ENCODE results near the gene ZCCHC7.
"Not testable (repeated sequence)": the region's sequence is repeated elsewhere in the genome, so short reads cannot be mapped to it uniquely, and the experiment has no call there.

The ZCCHC7 gene

DNA sequence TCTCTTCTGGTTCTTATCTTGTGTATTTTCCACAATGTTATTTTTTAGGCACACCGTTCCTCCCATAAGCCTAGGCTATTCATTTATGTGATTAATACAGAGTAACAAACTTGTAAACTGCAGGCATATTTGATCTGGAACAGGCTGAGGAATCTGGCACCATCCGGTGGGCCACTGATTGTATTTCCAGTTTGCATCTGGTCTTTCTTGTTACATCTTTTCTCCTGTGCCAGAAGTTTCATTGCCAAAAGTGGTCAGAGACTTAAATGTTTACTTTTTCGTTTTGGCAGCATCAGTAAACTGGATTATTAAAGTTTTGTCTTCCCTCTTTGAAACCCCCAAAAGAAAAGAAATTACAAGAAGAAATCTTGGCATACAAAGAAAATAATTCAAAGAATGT is 17.9 kb upstream of the ZCCHC7 start:
- no peak for DNase-seq (ENCODE audit: low read depth, low spot score)
- Histone ChIP-seq H3K4me1 (ENCODE audit: insufficient read depth, insufficient read length) (peaks cover 4% of the 10 kb centered on the region), H3K36me3 (ENCODE audit: insufficient read depth, insufficient read length, low read length) (no peaks in the 10 kb centered on the region), H3K27me3 (ENCODE audit: insufficient read depth, insufficient read length) (no peaks in the 10 kb centered on the region), H3K9ac (ENCODE audit: insufficient read length, low read depth) (no peak overlapping the region), H3K9me3 (ENCODE audit: insufficient read depth, low read length) (no peaks in the 10 kb centered on the region), H3K4me3 (ENCODE audit: insufficient read length, low read depth) (no peak overlapping the region)
- TF ChIP-seq ZNF274 (IDR thresholded peaks at IDR 0.05; ENCODE audit: low read depth, low read length): no peak
- no peak for TF ChIP-seq SUZ12 (IDR thresholded peaks at IDR 0.05; ENCODE audit: extremely low read depth, insufficient read depth, insufficient read length)
- no peak for TF ChIP-seq YY1 (IDR thresholded peaks at IDR 0.05; ENCODE audit: insufficient read depth, insufficient read length)

GRCh38 chr9:37104183-37104889 is 16.0 kb upstream of the ZCCHC7 start:
- Histone ChIP-seq H3K36me3 (ENCODE audit: insufficient read depth, insufficient read length, low read length) (no peaks in the 10 kb centered on the region), H3K4me3 (ENCODE audit: insufficient read length, low read depth) (no peak overlapping the region), H3K4me1 (ENCODE audit: insufficient read depth, insufficient read length) (peaks cover 4% of the 10 kb centered on the region), H3K9me3 (ENCODE audit: insufficient read depth, low read length) (peaks cover 6% of the 10 kb centered on the region), H3K27me3 (ENCODE audit: insufficient read depth, insufficient read length) (no peaks in the 10 kb centered on the region), H3K9ac (ENCODE audit: insufficient read length, low read depth) (no peak overlapping the region)
- no peak for DNase-seq (ENCODE audit: low read depth, low spot score)
- TF ChIP-seq ZNF274 (IDR thresholded peaks at IDR 0.05; ENCODE audit: low read depth, low read length): no peak
- TF ChIP-seq SUZ12 (IDR thresholded peaks at IDR 0.05; ENCODE audit: extremely low read depth, insufficient read depth, insufficient read length): no peak
- TF ChIP-seq YY1 (IDR thresholded peaks at IDR 0.05; ENCODE audit: insufficient read depth, insufficient read length): no peak

GRCh38 chr9:37105234-37105633 is 15.1 kb upstream of the ZCCHC7 start:
- H3K4me3 ChIP-seq (ENCODE audit: insufficient read length, low read depth): no peak overlapping the region
- peaks cover 1% of the 10 kb centered on the region for H3K4me1 ChIP-seq (ENCODE audit: insufficient read depth, insufficient read length)
- H3K36me3 ChIP-seq (ENCODE audit: insufficient read depth, insufficient read length, low read length): no peaks in the 10 kb centered on the region
- no peaks in the 10 kb centered on the region for H3K27me3 ChIP-seq (ENCODE audit: insufficient read depth, insufficient read length)
- DNase-seq (ENCODE audit: low read depth, low spot score): no peak
- TF ChIP-seq YY1 (IDR thresholded peaks at IDR 0.05; ENCODE audit: insufficient read depth, insufficient read length) (no peak), ZNF274 (IDR thresholded peaks at IDR 0.05; ENCODE audit: low read depth, low read length) (no peak), SUZ12 (IDR thresholded peaks at IDR 0.05; ENCODE audit: extremely low read depth, insufficient read depth, insufficient read length) (no peak)
- H3K9me3 ChIP-seq (ENCODE audit: insufficient read depth, low read length): peaks cover 10% of the 10 kb centered on the region
- H3K9ac ChIP-seq (ENCODE audit: insufficient read length, low read depth): no peak overlapping the region

GRCh38 chr9:37107701-37108100 is 12.7 kb upstream of the ZCCHC7 start:
- DNase-seq (ENCODE audit: low read depth, low spot score): no peak
- no peak for TF ChIP-seq ZNF274 (IDR thresholded peaks at IDR 0.05; ENCODE audit: low read depth, low read length)
- no peak for TF ChIP-seq SUZ12 (IDR thresholded peaks at IDR 0.05; ENCODE audit: extremely low read depth, insufficient read depth, insufficient read length)
- TF ChIP-seq YY1 (IDR thresholded peaks at IDR 0.05; ENCODE audit: insufficient read depth, insufficient read length): no peak
- no peaks in the 10 kb centered on the region for H3K4me1 ChIP-seq (ENCODE audit: insufficient read depth, insufficient read length)

DNA sequence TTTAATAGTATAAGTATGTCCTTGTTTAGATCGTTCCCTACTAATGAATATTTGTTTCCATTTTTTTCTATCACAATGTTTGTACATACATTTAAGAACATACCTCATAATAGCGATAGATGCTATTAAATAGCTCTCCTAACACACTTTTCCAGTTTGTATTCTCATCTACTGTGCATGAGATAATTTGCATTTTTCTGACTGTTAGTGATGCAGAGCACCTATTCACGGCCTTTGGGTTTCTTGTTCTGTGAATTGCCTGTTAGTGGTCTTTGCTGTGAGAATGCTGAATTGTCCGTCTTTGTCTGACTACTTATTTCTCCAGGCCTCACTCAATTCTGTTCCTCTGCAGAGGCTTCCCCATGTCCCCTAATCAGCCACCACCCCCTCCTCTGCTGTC is 5.9 kb upstream of the ZCCHC7 start:
- not testable (repeated sequence) for H3K27me3 ChIP-seq (ENCODE audit: insufficient read depth, insufficient read length); H3K9ac ChIP-seq (ENCODE audit: insufficient read length, low read depth)

More at GRCh38 chr9:37107701-37108100, 12.7 kb upstream of the ZCCHC7 start:
- Histone ChIP-seq H3K27me3 (ENCODE audit: insufficient read depth, insufficient read length) (no peaks in the 10 kb centered on the region), H3K36me3 (ENCODE audit: insufficient read depth, insufficient read length, low read length) (no peaks in the 10 kb centered on the region), H3K9ac (ENCODE audit: insufficient read length, low read depth) (no peak overlapping the region), H3K4me3 (ENCODE audit: insufficient read length, low read depth) (no peak overlapping the region), H3K9me3 (ENCODE audit: insufficient read depth, low read length) (peaks cover 10% of the 10 kb centered on the region)

DNA sequence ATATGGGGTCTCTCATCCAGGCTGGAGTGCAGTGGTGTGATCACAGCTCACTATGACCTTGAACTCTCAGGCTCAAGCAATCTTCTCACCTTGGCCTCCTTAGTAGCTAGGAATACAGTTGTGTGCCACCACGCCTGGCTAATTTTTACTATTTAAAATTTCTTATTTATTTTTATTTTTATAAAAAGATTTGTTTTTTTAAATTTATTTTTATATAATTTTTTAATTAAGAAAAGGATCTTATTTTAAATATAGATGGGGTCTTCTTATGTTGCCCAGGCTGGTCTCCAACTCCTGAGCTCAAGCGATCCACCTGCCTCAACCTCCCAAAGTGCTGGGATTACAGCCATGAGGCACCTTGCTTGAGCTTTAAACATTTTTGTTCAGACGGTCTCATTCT is 2.4 kb upstream of the ZCCHC7 start:
- DNase-seq (ENCODE audit: low read depth, low spot score): no peak
- no peak overlapping the region for H3K9ac ChIP-seq (ENCODE audit: insufficient read length, low read depth)
- TF ChIP-seq ZNF274 (IDR thresholded peaks at IDR 0.05; ENCODE audit: low read depth, low read length): no peak
- no peak for TF ChIP-seq SUZ12 (IDR thresholded peaks at IDR 0.05; ENCODE audit: extremely low read depth, insufficient read depth, insufficient read length)
- no peak for TF ChIP-seq YY1 (IDR thresholded peaks at IDR 0.05; ENCODE audit: insufficient read depth, insufficient read length)

More for the DNA sequence above, 5.9 kb upstream of the ZCCHC7 start:
- H3K4me1 ChIP-seq (ENCODE audit: insufficient read depth, insufficient read length); DNase-seq (ENCODE audit: low read depth, low spot score); H3K9me3 ChIP-seq (ENCODE audit: insufficient read depth, low read length); H3K4me3 ChIP-seq (ENCODE audit: insufficient read length, low read depth); H3K36me3 ChIP-seq (ENCODE audit: insufficient read depth, insufficient read length, low read length): not testable (repeated sequence)

GRCh38 chr9:37119360-37119759 is 1.0 kb upstream of the ZCCHC7 start:
- TF ChIP-seq SUZ12 (IDR thresholded peaks at IDR 0.05; ENCODE audit: extremely low read depth, insufficient read depth, insufficient read length): no peak
- TF ChIP-seq ZNF274 (IDR thresholded peaks at IDR 0.05; ENCODE audit: low read depth, low read length): no peak
- no peak for TF ChIP-seq YY1 (IDR thresholded peaks at IDR 0.05; ENCODE audit: insufficient read depth, insufficient read length)
- Histone ChIP-seq H3K4me3 (ENCODE audit: insufficient read length, low read depth) (no peak overlapping the region), H3K9me3 (ENCODE audit: insufficient read depth, low read length) (peaks cover 11% of the 10 kb centered on the region), H3K36me3 (ENCODE audit: insufficient read depth, insufficient read length, low read length) (no peaks in the 10 kb centered on the region), H3K9ac (ENCODE audit: insufficient read length, low read depth) (no peak overlapping the region), H3K4me1 (ENCODE audit: insufficient read depth, insufficient read length) (no peaks in the 10 kb centered on the region), H3K27me3 (ENCODE audit: insufficient read depth, insufficient read length) (no peaks in the 10 kb centered on the region)
- no peak for DNase-seq (ENCODE audit: low read depth, low spot score)

More for the DNA sequence above, 2.4 kb upstream of the ZCCHC7 start:
- peaks cover 11% of the 10 kb centered on the region for H3K9me3 ChIP-seq (ENCODE audit: insufficient read depth, low read length)
- no peaks in the 10 kb centered on the region for H3K27me3 ChIP-seq (ENCODE audit: insufficient read depth, insufficient read length)
- no peaks in the 10 kb centered on the region for H3K4me1 ChIP-seq (ENCODE audit: insufficient read depth, insufficient read length)
- H3K4me3 ChIP-seq (ENCODE audit: insufficient read length, low read depth): no peak overlapping the region
- no peaks in the 10 kb centered on the region for H3K36me3 ChIP-seq (ENCODE audit: insufficient read depth, insufficient read length, low read length)

DNA sequence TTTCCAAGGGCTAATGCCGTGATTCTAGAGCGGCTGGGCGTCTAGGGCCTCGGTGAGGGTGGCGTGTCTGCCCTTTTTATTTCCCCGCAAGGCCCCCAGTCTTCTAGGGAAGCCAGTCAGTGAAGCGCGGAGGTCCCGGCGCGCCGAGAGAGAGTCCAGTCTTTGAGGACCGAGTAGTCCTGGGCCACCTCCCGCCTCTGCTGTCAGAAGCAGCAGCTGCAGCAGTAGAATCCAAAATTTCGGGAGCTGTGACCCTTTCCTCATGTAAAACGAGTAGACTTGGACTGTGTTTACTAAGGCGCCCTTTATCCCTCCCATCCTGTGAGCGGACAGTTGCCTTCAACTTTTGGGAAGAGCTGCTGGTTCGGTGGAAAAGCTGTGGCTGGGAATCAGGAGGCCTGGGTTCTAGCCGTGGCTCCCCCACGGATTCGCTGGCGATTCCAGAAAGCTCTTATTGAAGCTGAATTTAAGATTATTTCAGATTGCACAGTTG is 515 bp downstream of the ZCCHC7 start:
- DNase-seq (ENCODE audit: low read depth, low spot score); H3K36me3 ChIP-seq (ENCODE audit: insufficient read depth, insufficient read length, low read length); H3K4me1 ChIP-seq (ENCODE audit: insufficient read depth, insufficient read length); H3K27me3 ChIP-seq (ENCODE audit: insufficient read depth, insufficient read length): not testable (repeated sequence)
- H3K4me3 ChIP-seq (ENCODE audit: insufficient read length, low read depth): peak overlapping the region; percentile 88
- peak overlapping the region; percentile 93 for H3K9ac ChIP-seq (ENCODE audit: insufficient read length, low read depth)
- H3K9me3 ChIP-seq (ENCODE audit: insufficient read depth, low read length): peaks cover 11% of the 10 kb centered on the region

Data from NT2/D1 (cell line).